Measurements from ENCODE around the gene C11orf58. TPM values are rescaled to one million over a fixed set of nuclear protein-coding genes. Genes with fewer than 3 reads are reported as not detected.

The C11orf58 gene
- total RNA-seq, 2 donors from 2014 or later, result 120 to 128 TPM

DNA sequence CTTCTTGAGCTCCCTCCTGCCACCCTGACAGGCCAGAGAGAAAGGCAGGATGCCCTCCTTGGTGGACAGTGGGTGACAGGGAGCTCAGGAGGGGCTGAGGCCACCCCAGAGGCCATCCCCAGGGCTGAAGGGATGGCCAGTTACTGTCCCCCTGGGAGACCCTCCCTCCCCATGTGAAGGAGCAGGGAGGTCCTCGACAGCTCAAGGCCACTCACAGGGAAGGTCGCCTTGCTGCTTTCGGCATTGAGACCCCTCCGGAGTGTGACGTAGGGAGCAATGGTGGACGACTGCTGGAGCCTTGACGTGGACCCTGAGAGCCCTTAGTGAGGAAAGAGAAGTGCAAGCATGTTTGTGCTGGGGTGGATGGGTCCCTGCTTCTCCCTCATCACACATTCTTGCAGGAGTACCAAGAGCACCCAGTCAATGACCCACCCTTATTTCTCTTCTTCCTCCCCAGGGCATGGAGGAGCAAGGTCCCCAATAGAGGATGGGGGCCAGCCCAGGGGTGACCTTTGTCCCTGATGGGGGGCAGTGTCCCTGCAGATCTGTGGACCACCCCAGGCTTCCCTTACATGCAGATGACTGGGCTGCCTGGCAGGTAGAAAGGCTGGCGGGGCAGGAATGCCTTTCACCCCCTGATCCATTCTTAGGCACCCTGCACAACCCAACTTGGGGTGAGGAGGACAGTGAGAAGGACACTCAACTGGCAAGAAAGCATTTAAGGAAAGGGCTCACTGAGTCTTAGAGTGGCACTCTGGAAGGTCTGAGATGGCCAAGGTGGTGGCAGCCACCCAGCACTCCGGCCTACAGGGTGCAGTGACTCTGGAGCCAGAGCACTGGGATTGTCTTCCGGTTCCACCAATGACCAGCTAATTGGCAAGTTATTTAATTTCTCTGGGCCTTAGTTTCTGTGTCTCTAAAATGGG is 51.4 kb downstream of the C11orf58 start:
- no peak for DNase-seq (ENCODE audit: low spot score)
- Histone ChIP-seq H3K36me3 (no peaks in the 10 kb centered on the region), H3K4me3 (no peak overlapping the region), H3K4me1 (peaks cover 0 to 73% of the 10 kb centered on the region in 2 donors), H3K27ac (no peak overlapping the region), H3K9me3 (no peaks in the 10 kb centered on the region), H3K27me3 (no peaks in the 10 kb centered on the region)
- TF ChIP-seq, protein P1, sequence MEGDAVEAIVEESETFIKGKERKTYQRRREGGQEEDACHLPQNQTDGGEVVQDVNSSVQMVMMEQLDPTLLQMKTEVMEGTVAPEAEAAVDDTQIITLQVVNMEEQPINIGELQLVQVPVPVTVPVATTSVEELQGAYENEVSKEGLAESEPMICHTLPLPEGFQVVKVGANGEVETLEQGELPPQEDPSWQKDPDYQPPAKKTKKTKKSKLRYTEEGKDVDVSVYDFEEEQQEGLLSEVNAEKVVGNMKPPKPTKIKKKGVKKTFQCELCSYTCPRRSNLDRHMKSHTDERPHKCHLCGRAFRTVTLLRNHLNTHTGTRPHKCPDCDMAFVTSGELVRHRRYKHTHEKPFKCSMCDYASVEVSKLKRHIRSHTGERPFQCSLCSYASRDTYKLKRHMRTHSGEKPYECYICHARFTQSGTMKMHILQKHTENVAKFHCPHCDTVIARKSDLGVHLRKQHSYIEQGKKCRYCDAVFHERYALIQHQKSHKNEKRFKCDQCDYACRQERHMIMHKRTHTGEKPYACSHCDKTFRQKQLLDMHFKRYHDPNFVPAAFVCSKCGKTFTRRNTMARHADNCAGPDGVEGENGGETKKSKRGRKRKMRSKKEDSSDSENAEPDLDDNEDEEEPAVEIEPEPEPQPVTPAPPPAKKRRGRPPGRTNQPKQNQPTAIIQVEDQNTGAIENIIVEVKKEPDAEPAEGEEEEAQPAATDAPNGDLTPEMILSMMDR (IDR thresholded peaks at IDR 0.05), result no peak

DNA sequence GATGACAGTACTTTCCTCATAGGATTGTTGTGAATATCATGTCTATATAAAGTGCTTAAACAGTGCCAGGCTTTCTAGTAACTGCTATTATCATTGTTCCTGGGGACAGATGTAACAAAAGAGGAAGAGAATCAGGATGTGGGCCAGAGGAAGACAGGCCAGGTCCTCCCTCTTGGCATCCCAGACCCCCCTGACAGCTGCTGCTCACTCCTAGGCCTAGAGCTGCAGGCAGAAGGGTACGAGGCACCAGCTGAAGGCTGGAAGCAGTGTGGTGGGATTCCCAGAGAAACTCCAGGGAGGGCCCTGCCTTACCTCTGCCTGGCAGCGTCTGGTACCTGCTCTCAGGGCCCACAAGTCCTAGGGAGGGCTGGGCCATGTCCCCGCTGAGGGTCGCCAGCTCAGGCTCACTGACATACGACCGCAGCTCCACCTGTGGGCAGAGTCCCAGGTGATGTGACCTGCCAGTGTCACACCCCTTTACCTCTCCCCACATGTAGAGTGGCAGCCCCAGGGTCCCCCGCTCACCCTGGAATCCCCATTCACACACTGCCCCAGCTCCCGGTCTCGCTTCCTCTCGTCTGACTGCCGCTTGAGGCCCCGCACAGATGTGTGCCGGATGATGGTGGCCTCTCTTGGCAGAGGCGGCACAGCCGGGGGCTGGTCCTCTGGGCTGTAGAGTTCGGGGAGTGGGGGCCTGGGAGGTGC is 52.2 kb downstream of the C11orf58 start:
- no peak for DNase-seq (ENCODE audit: low spot score)
- H3K27me3 ChIP-seq, result no peaks in the 10 kb centered on the region
- peak overlapping the region; percentile 56 to 65 for H3K27ac ChIP-seq
- H3K9me3 ChIP-seq, result no peaks in the 10 kb centered on the region
- H3K36me3 ChIP-seq, result no peaks in the 10 kb centered on the region
- TF ChIP-seq, protein P1 (IDR thresholded peaks at IDR 0.05), result no peak
- no peak overlapping the region for H3K4me3 ChIP-seq
- H3K4me1 ChIP-seq, result peaks cover 0 to 66% of the 10 kb centered on the region in 2 donors

DNA sequence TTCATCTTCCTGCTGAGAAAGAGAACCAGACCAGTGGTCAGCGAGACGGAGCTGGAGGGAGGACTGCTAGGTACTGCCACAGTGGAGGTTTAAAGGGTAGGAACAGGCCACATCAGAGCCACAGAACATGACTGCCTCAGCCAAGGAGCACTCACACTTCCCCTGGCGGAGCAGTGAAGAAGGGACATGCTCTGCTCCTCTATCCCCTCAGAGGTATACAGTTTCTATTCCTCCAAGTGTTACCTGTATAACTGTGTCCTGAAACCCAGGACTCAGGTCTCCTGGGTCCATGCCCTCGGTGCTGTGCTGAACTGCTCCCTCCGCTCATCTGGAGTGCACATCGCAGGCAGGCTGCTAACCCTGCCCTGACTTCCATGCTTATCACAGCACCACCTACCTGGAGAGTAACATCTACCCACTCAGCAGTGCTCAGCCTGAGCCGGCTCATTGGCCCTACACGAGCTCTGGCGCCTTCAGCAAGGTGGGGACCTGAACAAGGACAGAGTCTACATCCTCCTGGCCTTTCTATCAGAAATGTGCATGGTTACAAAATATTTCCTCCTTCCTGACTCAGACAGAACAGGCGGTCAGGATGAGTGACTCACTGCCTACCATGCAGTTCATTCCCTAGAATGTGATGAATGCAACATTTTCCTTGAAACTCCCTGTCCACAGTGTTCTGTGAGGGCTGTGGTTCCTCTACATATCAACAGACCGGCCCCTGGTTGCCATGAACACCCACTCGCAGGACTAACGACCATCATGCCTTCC is 52.9 kb downstream of the C11orf58 start:
- H3K9me3 ChIP-seq, result no peaks in the 10 kb centered on the region
- TF ChIP-seq, protein P1 (IDR thresholded peaks at IDR 0.05), result no peak
- H3K4me1 ChIP-seq, result peaks cover 0 to 58% of the 10 kb centered on the region in 2 donors
- H3K36me3 ChIP-seq, result no peaks in the 10 kb centered on the region
- peak overlapping the region; percentile 56 to 65 for H3K27ac ChIP-seq
- DNase-seq (ENCODE audit: low spot score), result peak; percentile 79
- H3K27me3 ChIP-seq, result no peaks in the 10 kb centered on the region
- no peak overlapping the region for H3K4me3 ChIP-seq

DNA sequence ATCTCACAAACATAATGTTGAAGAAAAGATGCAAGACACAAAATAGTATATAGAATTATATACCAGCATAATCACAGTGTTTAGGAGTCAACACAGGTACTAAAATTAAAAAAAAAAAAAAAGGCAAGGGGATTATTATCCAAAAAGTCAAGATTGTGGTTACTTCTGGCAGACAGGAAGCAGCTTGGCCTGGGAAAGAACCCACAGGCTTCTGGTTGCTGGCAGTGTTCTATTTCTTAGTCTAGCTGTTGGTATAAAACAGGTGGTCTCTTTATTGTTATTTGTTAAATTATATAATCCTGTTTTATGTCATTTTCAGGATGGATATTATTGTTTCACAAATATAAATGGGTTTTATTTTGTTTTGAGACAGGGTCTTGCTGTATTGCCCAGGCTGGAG is 54.0 kb downstream of the C11orf58 start:
- no peak for DNase-seq (ENCODE audit: low spot score)
- no peaks in the 10 kb centered on the region for H3K9me3 ChIP-seq
- H3K36me3 ChIP-seq, result peaks cover 3% of the 10 kb centered on the region
- no peak overlapping the region for H3K4me3 ChIP-seq
- H3K27me3 ChIP-seq, result no peaks in the 10 kb centered on the region
- H3K4me1 ChIP-seq, result peaks cover 0 to 51% of the 10 kb centered on the region in 2 donors
- TF ChIP-seq, protein P1 (IDR thresholded peaks at IDR 0.05), result no peak
- H3K27ac ChIP-seq, result no peak overlapping the region

DNA sequence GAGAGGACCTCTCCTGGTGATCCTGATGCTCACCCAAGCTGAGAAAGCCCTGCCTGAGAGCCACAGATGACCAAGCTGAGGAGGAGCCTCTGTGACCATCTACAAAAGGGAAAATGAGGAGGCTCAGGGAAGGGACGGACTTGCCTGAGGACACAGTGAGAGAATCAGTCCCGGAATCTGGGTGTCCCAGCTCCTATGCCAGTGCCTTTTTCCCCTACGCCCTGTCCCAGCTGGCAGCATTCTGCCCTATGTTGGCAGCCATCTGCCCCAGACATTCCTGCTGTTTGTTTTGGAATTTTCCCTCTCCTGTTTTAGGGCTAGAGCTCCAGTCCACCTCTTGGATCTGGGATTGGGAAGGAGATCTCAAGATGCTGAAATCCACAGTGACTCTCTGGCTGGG is 54.6 kb downstream of the C11orf58 start:
- H3K4me3 ChIP-seq, result no peak overlapping the region
- DNase-seq (ENCODE audit: low spot score), result no peak
- no peaks in the 10 kb centered on the region for H3K9me3 ChIP-seq
- TF ChIP-seq, protein P1 (IDR thresholded peaks at IDR 0.05), result no peak
- H3K36me3 ChIP-seq, result peaks cover 3% of the 10 kb centered on the region
- no peaks in the 10 kb centered on the region for H3K27me3 ChIP-seq
- peaks cover 0 to 48% of the 10 kb centered on the region in 2 donors for H3K4me1 ChIP-seq
- H3K27ac ChIP-seq, result no peak overlapping the region

Measured in right atrium auricular region (tissue), 2 donors.